GM12891 (cell line): Measurements from ENCODE around the gene ZFPM1.
A peak's percentile ranks its signal among the peaks of the same experiment; 100 is the strongest.

Source experiments
- DNase-seq: peaks from one replicate; pipeline ENCODE4 v3.0.0; 2011; ENCODE audit warnings: low spot score; ENCODE audit not compliant: insufficient read length
- FAIRE-seq: peaks from 2 replicates; lab custom pipeline; 2011; peaks lifted over from hg19 to GRCh38; lab: Jason Lieb, UNC
- PAX5 ChIP-seq: IDR thresholded peaks from 2 replicates; pipeline ENCODE4 v1.6.1; 2011; ENCODE audit warnings: low read length, moderate library complexity, mild to moderate bottlenecking; ENCODE audit not compliant: insufficient read depth, severe bottlenecking
- POLR2A ChIP-seq: IDR thresholded peaks from 2 replicates; pipeline ENCODE4 v1.6.1; 2011; ENCODE audit warnings: low read depth, low read length, control low read depth
- POLR2AphosphoS5 ChIP-seq: IDR thresholded peaks from 2 replicates; pipeline ENCODE4 v1.6.1; 2011; ENCODE audit warnings: low read depth, low read length, control low read depth
- POU2F2 ChIP-seq: IDR thresholded peaks from 2 replicates; pipeline ENCODE4 v1.6.1; 2011; ENCODE audit warnings: low read depth, mild to moderate bottlenecking, control low read depth, low read length, moderate library complexity
- SPI1 ChIP-seq: IDR thresholded peaks from 2 replicates; pipeline ENCODE4 v1.6.1; 2011; ENCODE audit warnings: low read depth, low read length, control low read depth
- TAF1 ChIP-seq: IDR thresholded peaks from 2 replicates; pipeline ENCODE4 v1.6.1; 2011; ENCODE audit warnings: low read depth, low read length, control low read depth

ZFPM1 gene

DNA sequence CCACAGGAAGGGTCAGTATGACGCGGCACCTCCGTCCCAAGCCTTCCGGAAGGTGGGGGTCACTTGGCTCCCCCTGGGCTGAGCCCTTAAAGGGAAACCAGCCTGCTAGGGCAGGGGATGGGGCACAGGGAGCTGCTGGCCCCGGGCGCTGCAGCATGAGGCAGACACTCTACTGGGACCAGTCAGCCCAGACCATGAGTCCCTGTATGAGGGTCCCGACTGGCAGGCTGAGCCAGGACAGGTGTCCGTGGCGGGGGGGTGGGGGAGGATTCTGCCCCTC, 73.8 kb downstream of the ZFPM1 start:
- no peak for TF ChIP-seq TAF1
- no peak for TF ChIP-seq POLR2A
- TF ChIP-seq POU2F2: no peak
- TF ChIP-seq SPI1: no peak
- TF ChIP-seq POLR2AphosphoS5: no peak
- no peak for TF ChIP-seq PAX5
- FAIRE-seq (no peak), DNase-seq (no peak)

DNA sequence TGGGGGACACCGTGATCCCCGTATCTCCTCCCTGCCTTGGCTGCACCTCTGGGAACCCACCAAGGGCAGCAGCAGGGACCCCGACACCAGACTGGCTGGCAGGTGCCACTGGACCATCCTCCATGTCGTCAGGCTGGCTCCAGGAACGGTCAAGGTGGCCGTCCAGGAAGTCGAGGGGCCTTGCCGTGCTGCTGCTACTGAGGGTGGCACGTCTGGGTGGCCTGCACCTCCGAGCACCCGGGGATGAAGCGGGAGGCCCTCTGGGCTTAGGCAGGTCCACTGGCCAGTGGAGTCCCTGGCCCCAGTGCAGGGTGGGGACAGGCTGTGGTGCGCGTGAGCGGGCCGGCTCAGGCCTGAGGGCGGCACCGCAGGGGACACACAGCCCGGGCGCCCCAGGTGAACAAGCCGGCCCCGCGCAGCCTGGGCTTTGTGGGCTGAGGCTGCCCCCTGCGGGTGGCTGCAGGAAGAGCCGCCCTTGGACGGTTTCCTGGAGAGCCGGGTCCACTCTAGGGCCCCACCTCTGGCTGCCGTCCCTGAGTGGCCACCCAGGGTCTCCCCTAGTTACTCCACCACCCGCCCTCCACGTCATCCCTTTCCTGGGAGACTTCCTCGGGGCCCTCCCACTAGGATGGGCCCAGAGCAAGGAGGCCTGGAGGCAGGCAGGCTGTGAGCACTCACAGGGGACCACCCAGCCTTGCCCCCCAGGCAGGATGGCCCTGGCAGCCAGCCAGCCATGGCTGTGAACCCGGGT, 74.3 kb downstream of the ZFPM1 start:
- DNase-seq: peak; percentile 97

DNA sequence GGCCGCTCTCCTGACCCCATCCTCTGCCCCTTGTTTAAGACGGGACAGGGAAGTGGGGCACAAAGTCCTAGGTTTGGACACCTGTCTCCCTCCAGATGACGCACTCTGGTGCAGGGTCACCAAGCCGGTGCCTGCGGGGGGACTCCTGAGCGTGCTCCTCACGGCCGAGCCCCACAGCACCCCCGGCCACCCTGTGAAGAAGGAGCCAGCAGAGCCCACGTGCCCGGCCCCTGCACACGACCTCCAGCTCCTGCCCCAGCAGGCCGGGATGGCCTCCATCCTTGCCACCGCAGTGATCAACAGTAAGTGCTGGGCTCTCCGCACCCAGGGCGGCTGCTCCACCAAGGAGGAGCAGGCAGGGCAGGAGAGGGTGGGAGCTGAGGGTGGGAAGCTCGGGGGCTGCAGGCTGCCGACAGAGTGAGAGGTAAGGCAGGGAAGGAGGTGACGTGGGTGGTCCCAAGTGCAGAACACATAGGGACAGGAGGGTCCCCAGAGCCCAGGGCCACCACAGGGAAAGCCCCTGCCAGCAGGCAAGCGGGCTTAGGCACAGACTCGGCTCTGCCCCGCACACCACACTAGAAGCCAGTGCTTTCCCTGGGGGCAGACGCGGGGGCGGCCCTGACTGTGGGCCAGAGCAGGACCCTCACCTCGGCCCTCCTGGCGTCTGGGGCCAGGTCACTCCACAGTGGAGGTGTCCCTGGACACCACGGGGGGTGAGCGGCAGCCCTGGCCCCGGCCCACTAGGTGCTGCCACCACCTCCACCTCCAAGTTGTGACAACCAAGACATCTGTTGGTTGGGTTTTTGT, 75.1 kb downstream of the ZFPM1 start:
- DNase-seq (no peak), FAIRE-seq (no peak)
- no peak for TF ChIP-seq TAF1
- no peak for TF ChIP-seq SPI1
- no peak for TF ChIP-seq PAX5
- no peak for TF ChIP-seq POU2F2
- no peak for TF ChIP-seq POLR2A
- TF ChIP-seq POLR2AphosphoS5: no peak

More for the DNA sequence above, 74.3 kb downstream of the ZFPM1 start:
- peak; percentile 38 for FAIRE-seq
- TF ChIP-seq PAX5 (no peak), SPI1 (no peak), POLR2AphosphoS5 (no peak), TAF1 (no peak), POLR2A (no peak), POU2F2 (no peak)

DNA sequence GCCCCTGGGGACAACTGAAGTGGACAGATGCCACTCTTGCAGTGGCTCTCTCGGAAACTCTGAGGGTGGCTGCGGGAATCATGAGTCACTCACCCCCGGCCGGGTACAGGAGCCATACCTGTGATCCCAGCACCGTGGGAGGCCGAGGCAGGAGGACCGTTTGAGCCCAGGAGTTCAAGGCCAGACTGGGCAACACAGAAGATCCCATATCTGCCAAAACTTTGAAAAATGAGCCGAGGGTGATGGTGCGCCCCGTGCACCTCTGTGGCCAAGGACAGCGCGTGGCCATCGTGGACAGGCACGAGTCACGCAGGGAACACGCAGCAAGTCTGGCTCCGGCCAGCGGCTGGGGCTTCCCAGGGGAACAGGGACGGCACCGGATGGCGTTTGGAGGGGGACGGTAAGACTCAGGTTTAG, 75.8 kb downstream of the ZFPM1 start:
- no peak for FAIRE-seq

DNA sequence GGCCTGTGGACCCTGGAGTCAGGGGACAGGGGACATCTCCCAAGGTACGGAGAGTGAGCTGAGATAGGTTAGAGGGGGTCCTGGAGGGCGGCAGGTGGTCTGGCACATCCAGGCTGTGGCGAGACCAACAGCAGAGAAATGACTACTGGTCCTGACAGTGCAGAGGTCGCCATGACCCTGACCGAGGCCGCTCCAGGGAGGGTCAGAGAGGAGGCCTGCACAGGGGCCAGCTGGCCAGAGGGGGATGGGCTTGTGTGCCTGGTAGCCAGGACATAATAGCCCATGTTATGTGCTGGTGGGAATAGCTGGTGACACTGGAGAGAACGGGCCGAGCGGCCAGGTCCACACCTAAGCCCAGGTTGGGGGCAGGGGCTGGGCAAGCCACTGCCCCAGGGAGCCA, 76.5 kb downstream of the ZFPM1 start:
- TF ChIP-seq TAF1 (no peak), SPI1 (no peak), PAX5 (no peak), POLR2A (no peak), POLR2AphosphoS5 (no peak), POU2F2 (no peak)
- FAIRE-seq: no peak

More for the DNA sequence above, 75.8 kb downstream of the ZFPM1 start:
- TF ChIP-seq POU2F2 (no peak), SPI1 (no peak), POLR2A (no peak), TAF1 (no peak)
- no peak for DNase-seq

DNA sequence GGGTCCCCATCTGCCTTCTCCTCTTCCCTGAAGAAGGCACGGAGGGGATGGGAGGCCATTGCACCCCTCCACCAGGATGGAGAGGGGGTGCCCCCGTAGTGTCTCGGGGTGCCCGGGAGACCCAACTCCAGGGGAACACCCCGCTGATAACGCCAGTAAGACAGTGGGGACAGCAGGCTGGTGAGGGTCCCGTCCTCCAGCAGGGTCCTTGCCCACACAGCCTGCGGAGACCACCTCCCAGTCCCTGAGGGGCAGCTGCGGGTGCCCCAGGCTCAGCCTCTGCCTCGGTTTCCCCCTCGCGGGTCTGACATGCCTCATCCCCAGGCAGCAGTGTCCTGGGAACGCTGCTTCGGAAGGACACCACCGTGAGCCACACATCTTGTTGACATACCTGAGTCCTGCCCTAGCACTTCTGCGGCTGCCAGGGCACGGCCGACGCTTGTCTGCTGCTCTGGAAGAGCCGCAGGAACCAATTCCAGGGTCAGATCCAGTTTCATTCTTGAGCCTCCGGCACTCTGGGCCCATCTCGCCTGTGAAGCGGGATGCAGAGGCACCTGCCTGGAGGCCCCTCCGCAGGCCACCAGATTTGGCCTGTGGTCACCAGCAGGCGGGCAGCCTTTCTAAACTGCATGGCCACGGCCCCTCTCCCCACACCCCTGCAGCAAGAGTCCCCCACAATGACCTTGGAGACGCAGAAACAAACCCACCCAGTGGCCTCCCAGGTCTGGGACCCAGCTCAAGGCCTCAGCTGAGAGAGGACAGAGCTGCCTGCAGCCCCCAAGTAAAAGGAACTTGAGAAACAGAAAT, 77.2 kb downstream of the ZFPM1 start:
- DNase-seq (no peak), FAIRE-seq (no peak)
- TF ChIP-seq TAF1: no peak
- TF ChIP-seq POU2F2: no peak
- TF ChIP-seq PAX5: no peak
- TF ChIP-seq POLR2A: no peak
- no peak for TF ChIP-seq SPI1
- TF ChIP-seq POLR2AphosphoS5: no peak

More for the DNA sequence above, 76.5 kb downstream of the ZFPM1 start:
- DNase-seq: no peak

DNA sequence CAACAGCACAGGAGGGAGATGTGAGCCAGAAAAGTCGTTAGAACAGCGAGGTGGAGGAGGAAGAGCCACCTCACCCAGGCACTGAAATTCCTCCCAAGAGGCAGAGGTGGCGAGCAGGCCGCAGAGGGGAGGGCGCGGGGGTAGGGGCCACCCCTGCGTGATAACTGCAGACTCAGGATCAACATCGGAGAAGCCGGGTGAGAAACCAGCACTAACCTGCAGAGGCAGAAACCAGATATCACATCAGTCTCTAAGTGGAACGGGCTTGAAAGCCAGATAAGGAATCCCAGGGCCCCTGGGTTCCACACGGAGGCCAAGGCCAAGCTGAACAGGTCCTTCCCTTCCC, 77.8 kb downstream of the ZFPM1 start:
- FAIRE-seq: no peak
- DNase-seq: no peak
- TF ChIP-seq TAF1: no peak
- TF ChIP-seq POLR2AphosphoS5: no peak
- no peak for TF ChIP-seq POU2F2
- no peak for TF ChIP-seq POLR2A
- no peak for TF ChIP-seq SPI1
- TF ChIP-seq PAX5: no peak

DNA sequence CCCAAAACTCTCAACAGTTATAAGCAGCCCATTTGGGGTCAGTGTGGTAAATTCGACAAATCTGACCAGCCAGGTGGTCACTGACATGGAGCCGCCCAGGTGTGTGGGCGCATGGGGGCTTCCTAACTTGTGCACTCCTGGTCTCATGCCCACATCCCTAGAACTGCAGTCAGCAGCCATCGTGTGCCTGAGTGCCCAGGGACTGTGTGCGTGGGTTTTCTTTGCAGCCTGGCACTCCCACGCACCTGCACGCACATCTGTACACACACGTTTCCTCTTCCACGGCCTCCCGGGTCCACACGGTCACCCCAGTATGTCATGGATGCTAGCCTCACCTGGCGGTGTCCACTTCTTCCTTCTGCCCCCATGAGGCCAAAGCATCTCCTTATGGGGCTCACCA, 78.3 kb downstream of the ZFPM1 start:
- no peak for TF ChIP-seq POLR2AphosphoS5
- no peak for TF ChIP-seq PAX5
- TF ChIP-seq POU2F2: no peak
- TF ChIP-seq POLR2A: no peak
- TF ChIP-seq SPI1: no peak
- TF ChIP-seq TAF1: no peak
- no peak for DNase-seq
- FAIRE-seq: no peak

DNA sequence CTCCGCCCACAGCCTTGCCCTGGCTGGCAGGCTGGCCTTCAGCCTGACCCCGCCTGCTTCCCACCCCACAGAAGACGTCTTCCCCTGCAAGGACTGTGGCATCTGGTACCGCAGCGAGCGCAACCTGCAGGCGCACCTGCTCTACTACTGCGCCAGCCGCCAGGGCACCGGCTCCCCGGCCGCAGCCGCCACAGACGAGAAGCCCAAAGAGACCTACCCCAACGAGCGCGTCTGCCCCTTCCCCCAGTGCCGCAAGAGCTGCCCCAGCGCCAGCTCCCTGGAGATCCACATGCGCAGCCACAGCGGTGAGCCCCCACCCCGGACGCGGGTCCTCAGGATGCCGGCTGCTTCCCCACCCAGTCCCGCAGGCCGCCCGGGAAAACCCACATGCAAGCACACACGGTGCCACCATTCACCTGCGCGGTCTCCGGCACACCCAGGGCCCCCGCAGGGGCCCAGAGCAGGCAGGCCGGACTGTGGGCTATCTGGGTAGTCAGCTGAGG, 78.9 kb downstream of the ZFPM1 start:
- no peak for DNase-seq
- TF ChIP-seq POLR2A (no peak), TAF1 (no peak), POLR2AphosphoS5 (no peak), POU2F2 (no peak), SPI1 (no peak), PAX5 (no peak)
- FAIRE-seq: no peak
